Measurements from ENCODE around the gene TRPV5.
A peak's percentile ranks its signal among the peaks of the same experiment; 100 is the strongest.

Gene TRPV5

DNA sequence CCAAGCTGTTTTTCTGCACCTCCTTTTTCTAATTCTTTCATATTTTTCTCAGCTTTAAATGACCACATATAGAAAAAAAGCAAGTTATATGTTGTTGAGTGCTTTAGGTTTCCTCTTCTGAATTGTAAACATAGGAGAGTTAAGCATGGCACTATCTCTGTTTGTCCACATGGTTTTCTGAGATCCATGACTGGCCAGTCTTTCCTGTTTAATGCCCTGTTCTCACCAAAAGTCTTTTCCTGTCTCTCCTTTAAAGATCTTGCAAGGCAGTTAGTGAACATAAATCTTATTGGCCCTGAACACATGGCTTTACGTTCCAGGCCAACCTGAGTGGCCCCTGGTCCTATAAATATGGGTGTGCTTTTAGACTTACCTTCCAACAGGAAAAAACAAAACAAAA is 19.4 kb downstream of the TRPV5 start:
- H3K27ac ChIP-seq = no peak overlapping the region
- ChIA-PET POLR2A (ENCODE audit: low non-redundant PET) (no interaction called here), CTCF (no interaction called here)
- DNase-seq (ENCODE audit: low spot score) = no peak
- no peak for TF ChIP-seq CTCF (conservative IDR thresholded peaks at IDR 0.05; ENCODE audit: low read depth)

- H3K27ac ChIP-seq = no peak overlapping the region
- ChIA-PET POLR2A (ENCODE audit: low non-redundant PET) (no interaction called here), CTCF (no interaction called here)
- no peak for DNase-seq (ENCODE audit: low spot score)
- no peak for TF ChIP-seq CTCF (conservative IDR thresholded peaks at IDR 0.05; ENCODE audit: low read depth)
Measured at GRCh38 chr7:142913566-142913965, 20.0 kb downstream of the TRPV5 start.

- no peak for DNase-seq (ENCODE audit: low spot score)
- H3K27ac ChIP-seq = no peak overlapping the region
- ChIA-PET POLR2A (ENCODE audit: low non-redundant PET) (no interaction called here), CTCF (no interaction called here)
- TF ChIP-seq CTCF (conservative IDR thresholded peaks at IDR 0.05; ENCODE audit: low read depth) = no peak
Measured at GRCh38 chr7:142913051-142913450, 20.5 kb downstream of the TRPV5 start.

GRCh38 chr7:142910481-142910880 is 23.1 kb downstream of the TRPV5 start:
- POLR2A ChIA-PET (ENCODE audit: low non-redundant PET) = no interaction called here
- no peak overlapping the region for H3K27ac ChIP-seq
- CTCF ChIA-PET = no interaction called here
- no peak for DNase-seq (ENCODE audit: low spot score)
- no peak for TF ChIP-seq CTCF (conservative IDR thresholded peaks at IDR 0.05; ENCODE audit: low read depth)

GRCh38 chr7:142910031-142910433 is 23.5 kb downstream of the TRPV5 start:
- POLR2A ChIA-PET (ENCODE audit: low non-redundant PET) = no interaction called here
- no peak overlapping the region for H3K27ac ChIP-seq
- DNase-seq (ENCODE audit: low spot score) = no peak
- TF ChIP-seq CTCF (conservative IDR thresholded peaks at IDR 0.05; ENCODE audit: low read depth) = no peak
- CTCF ChIA-PET = no interaction called here

DNA sequence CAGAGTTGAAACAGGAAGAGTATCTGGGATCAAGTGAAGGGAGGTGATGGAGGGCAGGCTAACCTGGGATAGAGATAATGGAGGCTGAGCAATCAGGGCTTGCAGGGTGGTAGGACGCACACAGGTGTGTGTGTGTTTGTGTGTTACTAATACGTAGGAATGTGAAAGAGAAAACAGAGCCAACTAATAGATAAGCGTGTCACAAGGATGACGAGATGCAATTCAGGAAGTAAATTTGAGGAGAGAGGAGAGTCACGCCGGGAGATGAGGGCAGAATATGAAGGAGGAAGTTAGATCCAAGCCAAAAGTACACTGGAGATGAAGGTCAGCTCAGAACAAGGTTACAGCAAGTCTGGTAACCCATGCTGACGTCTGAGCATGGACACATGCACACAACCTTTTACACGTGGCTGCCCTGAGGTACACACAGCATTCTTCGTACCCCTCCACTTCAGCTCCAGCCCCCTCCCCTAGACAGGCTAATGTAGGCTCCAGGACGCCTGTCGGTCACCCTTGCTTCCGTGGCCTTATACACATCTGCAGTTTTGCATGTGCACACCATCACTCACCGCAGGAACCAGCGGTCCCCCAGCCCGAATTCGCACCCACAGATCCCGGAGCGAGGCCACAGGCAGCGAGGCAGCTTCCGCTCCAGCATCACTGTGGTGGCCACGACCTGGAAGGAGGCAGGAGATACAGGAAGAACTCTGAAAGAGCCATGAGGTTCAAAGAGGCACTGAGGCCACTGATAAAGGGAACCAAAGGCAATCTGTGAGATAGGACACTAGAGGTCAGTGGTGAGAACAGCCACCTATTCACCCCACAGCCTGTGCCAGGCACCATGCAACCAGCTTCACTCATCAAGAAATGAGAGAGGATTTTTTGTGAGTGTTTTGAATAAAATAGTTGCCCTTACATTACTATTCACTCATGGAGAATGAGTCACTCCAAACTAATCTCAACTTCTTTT is 24.3 kb downstream of the TRPV5 start:
- DNase-seq (ENCODE audit: low spot score) = peak; percentile 7
- H3K27ac ChIP-seq = no peak overlapping the region
- ChIA-PET POLR2A (ENCODE audit: low non-redundant PET) (no interaction called here), CTCF (no interaction called here)
- peak; percentile 23; the same call in 1 of the 2 replicates for TF ChIP-seq CTCF (conservative IDR thresholded peaks at IDR 0.05; ENCODE audit: low read depth)
